Activated T-helper 1 cell treated with anti-CD3 and anti-CD28 coated beads, Interleukin-2, amount 50 U/mL, for 16 hours (primary cell): ENCODE data around the gene MAGI2.

ENCODE experiments used
- DNase-seq, 2 donors: peaks; one replicate each; pipeline ENCODE4 v3.0.0-alpha.2; 2020; ENCODE audit warnings: low read depth in 1 of 2, low spot score in 1 of 2

Gene MAGI2

DNA sequence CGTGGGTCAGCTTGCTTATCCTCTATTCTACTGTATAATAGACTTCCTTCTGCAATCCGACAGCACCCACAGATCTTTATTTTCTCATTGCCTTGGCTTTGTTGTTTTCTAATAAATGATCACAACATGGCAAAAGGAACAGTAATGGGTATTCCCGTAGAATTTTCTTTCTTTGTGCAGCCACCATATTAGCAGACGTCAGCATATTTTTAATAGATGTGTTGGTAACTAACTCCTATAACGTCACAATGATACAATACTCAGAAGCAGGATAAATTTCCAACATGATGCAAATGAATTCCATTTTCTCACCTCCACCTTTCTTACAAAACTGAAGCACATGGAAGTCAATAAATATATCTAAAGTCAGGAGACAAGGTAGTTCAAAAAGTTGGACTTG, 617.6 kb downstream of the MAGI2 start:
- no peak for DNase-seq

DNA sequence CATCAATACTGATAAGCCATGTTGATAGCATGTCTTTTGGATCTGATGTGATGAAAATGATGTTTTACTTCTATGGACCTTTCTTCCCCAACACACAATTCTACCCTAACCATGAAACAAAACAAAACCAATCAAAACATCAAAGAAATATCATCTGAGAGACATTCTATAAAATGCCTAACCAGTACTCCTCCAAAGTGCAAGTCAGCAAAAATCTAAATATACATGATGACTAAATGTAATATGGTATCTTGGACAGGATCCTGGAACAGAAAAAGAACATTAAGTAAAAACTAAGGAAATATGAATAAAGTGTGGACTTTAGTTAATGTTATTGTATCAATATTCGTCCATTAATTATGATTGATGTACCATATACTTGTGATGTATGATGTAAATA, 625.1 kb downstream of the MAGI2 start:
- DNase-seq: no peak

DNA sequence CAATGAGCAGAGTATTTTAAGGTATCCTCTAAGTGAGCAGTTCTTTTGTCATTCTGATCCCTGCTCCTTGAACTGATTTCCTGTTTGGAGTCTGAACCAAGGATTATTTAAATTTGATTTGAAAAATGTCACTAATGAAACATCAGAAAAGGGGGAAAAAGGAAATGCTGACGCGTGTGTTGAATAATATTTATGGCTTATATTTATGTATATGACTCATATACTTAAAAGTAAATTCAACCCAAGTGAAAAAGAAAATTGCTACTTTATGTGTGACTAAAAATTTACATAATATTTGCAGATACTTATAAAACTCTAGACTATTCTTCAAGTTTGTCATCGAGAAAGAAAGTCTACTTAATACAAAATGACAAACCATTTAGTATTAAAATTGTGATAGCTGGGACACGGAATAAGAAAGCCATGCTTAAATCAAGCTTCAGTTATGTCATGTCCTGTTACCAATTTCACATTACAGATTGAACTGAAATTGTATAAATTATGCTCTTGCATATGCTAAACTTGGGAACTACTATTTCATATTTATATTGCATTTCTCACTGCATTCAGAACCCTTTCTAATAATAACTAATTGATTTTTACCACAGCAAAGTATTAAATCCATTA, 649.9 kb downstream of the MAGI2 start:
- DNase-seq: no peak

DNA sequence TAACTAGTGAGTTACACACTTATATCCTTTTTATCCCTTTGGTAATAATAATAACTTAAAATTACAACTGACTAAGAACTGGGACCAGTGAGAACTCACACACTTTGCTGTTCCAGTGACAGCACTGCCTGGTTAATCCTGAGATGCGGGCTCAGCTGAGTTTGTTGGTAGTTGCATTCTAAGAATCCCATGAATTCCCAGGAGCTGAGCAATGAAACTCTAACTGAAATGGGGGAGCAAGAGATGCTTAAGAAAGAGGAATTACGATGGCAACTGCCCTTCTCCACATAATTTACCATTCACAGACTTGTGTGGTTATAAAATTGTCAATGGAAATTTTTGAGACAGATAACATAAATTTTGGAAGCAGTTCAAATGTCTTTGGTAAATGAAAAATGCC, 659.4 kb downstream of the MAGI2 start:
- no peak for DNase-seq

DNA sequence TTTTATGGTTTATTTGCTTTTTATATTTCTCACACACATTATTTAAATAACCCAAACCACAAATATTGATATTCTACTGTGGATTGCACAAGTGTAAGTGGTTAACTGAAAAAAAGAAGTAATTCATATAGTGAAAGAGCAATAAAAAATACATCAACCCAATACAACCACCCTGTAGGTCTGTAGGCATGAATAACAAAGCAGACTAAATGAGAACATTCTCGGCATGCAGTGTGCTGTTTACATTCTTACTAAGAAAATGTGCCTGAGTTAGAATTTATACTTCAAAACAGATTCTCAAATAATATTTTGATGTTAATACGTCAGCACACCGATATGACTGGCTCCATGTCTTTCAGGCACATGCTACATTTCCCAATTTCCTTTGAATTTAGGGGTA, 660.8 kb downstream of the MAGI2 start:
- no peak for DNase-seq

DNA sequence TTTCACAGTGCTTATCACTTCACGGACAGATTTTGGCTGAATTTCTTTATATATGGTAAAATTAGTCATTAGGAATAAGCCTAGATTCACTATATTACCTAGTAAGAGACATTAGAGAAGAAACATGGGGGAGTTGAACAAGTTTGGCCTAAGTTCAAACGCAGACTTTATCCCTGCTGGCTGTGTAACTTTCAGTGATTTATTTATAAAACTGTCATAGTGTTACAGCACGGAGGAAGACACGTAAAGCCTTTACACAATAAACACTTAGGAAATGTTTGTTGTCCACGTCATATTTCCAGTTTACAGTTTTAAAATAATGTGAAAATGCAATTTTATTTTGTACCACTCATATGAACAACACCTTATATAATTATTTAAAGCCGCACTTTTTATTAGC, 661.5 kb downstream of the MAGI2 start:
- no peak for DNase-seq

DNA sequence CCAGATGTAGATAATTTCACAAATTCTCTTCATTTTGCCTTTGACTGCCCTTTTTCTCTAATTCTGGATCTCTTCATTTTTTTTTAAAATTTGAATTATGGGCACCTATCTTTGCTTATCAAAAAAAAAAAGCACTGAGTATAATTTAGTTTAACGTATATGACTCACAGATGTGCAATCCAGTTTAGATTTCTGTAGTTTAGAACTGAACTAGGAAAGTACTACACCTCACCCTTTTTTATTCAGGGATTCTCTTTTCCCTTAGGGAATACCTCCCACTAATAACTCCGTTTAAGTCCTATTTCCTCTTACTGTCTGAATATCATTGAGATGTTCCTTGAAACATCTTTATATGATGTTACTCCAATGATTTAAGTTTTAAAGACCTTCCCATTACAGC, 665.0 kb downstream of the MAGI2 start:
- DNase-seq: no peak

DNA sequence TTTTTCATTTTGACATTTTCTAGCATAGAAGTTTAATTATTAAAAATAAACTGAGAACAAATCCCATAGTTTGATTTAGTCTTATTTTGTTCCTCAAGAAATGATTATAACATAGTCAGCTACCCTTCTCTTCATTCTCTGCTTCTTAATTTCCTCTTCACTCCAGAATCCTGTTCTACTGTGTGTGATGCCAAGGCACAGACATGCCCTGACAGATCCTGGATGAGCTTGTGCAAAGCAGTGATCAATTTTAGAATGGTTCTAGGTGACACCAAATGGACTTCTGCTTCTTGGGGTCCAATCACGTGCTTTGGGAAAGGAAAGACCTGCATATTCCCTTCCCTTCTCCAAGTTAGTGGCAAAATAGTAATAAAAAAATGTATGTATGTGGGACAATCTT, 665.6 kb downstream of the MAGI2 start:
- DNase-seq: no peak

DNA sequence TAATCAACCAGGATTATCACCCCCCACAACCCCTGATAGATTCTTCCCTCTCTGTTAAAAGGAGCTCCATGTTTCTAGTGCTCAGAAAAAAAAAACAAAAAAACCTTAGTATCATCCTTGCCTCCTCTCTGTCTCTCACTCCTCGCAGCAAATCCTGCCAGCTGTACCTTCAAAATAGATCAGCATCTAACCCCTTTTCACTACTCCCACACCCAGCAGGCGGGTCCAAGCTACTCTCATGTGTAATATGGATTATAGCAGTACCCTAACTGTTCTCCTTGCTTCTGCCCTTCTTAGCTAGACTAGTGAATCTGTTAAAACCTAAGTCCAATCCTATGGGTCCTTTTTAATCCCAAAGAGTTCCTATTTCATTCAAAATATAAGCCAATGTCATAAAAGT, 667.4 kb downstream of the MAGI2 start:
- DNase-seq: no peak

DNA sequence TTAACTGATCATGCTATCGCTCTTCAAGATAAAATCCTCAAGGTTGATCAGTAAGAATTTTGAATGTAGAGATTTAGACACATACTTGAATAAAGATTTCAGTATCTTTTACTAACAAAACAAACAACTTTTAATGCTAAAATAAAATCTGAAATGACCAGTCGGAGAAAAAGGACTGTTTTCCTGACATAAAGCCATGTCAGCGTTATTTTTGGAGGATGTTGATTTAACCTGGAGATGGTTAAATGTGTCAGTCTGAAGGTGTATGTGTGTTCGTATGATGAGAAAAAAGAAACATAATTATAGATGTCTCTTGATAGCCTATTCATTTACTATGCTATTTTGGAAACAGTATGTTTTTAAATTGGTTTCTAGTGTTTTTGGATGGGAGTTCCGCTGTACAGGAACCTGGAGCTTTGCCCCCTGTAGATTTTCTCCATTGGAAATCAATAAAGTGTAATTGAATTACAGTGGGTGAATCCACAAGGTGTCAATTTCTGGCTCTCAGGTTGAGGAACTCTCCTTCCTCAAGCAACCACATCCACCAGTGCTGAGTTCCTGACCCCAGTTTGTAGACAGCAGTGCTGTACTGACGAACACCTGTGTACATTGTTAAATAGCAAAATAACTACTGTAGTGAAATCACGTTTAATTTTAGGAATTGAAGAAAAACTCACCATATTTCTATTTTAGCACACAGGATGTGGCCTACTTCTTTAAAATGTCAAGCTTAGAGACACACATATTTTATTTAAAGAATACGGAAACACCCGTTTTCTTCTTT, 670.1 kb downstream of the MAGI2 start:
- no peak for DNase-seq

DNA sequence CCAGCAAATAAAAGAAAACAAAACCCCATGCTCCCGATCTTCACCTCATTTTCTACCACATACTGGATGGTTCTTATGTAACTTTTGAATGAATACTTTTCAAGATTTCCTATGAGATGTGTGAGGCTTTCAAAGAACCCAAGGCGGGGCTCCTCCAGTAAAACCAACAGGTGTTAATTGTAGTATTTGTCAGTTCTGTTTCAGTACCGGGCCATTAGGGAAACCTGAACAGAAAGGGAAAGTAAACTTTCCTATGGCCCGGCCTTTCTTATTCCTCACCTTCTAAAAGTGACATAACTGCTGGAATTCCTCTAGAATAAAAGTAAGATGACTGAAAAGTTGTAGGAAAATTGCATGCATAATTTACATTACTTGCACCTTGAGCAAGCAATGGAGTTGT, 672.9 kb downstream of the MAGI2 start:
- no peak for DNase-seq

DNA sequence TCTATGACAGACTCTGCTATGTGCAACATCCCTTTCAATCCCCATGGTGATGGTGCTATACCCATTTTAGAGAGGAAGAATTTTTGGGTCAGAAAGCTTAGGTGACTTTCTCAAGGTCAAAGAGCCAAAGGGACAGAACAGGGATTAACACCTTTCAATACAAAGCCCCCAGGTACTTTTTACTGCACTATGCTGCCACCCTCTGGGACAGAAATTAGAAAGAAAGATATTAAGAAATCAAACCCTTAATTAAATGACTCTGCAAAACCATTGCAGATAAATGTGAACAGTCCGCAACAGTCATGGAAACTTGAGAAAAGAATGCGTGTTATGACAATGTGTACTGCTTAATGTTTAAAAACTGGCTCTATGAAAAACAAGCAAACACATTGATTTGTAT, 673.7 kb downstream of the MAGI2 start:
- no peak for DNase-seq

DNA sequence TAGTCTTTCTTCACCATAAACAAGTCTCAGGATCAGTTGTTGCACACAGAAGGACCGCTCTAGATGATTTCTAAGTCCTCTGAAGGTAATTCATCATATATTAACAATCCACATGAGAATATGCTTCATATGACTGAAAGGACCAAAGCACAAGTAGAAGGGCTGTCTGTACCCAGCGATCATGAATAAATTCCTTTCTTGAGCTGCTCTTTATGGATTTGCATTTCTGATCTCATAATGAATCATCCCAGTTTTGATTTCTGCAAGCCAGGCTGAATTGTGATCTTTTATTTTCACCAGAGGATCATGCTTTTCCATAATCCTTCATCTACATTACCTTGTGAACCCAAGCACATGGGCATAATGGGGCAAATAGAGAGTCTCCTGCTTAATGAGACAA, 675.6 kb downstream of the MAGI2 start:
- DNase-seq: no peak

DNA sequence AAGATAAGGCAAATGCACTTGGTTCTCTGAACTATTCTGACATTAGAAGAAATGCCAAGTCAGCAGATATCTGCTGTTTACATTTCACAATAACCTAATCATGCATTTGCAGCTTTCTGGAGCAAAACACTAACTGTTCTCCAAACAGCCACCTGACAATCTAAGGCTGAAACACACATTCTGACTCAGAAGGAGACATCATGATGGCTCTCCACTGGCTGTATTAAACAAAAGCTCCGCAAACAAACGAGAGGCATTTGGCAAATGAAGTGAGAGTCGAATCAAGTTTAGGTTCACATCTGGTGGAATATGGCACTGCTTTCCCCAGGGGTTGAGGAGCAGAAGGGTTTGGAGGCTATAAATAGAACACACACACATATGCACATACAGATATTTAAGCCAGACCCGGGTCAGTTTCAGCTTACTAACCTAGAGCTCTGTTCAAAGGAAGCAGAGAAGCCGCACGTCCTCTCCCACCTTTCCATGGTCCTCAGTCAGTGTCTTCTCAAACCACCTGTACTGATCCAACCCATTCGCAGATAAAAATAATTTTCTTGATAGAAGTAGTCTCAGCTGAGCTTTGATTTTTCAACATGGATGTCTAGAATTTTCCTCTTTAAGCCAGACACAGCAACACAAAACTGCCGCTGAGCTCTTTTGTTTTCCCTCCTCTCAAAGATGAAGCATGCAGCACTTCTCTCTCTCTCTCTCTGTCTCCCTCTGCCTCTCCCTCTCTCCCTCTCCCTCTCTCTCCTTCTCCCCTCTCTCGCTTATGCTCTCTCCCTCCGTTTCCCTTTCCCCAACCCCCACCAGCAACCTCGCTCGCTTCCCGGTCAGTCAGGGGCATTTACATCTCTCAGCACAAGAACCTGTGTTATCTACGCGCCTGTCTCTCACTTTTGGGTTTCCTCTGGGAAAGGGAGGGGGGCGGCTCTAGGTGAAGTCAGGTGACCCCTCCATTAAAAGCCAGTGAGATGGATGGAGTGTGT, 682.8 kb downstream of the MAGI2 start:
- DNase-seq: no peak

DNA sequence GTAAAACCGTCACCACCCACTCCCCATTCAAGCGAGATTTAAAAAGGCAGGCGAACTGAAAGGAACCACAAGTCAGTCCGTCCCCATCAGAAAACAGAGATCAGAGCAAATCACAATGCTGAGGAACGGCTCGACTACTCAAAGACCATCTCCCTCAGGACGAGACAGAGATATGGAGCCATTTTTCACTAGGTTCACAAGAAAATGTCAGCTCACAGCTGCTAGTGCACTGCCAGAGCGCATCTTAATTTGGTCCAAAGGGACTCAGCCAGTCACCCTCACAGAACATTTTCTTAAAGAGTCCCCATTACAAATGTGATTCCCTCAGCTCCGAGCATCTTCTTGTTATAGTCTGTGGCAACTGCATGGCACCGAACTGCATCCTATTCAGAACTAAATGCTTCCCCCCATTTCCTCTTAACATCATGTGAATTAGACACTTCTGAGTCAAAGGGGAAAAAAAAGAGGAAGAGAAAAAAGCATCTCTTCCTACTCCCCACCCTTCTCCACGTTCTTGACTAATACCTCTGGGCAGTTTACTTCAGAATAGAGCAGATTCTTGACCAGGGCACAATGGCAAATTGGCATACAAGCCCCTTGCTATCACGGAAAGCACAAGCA, 683.9 kb downstream of the MAGI2 start:
- DNase-seq: no peak

DNA sequence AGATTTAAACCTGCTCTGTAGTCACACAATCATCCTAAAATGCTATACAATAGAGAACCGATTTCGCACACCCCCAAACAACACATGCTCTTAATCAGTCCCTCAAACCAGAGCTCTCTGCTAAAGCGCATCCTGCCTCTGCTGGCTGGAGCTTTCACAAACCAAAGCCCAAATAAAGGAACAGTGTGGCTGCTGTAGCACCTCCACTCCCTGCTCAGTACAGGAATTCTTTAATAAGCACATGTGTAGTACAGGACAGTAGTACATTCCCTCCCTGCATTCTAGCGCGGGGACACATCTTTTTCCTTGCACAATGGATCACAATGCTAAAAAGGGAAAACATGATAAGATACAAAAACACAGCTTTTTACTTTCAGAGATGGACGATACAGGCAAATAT, 684.6 kb downstream of the MAGI2 start:
- no peak for DNase-seq

DNA sequence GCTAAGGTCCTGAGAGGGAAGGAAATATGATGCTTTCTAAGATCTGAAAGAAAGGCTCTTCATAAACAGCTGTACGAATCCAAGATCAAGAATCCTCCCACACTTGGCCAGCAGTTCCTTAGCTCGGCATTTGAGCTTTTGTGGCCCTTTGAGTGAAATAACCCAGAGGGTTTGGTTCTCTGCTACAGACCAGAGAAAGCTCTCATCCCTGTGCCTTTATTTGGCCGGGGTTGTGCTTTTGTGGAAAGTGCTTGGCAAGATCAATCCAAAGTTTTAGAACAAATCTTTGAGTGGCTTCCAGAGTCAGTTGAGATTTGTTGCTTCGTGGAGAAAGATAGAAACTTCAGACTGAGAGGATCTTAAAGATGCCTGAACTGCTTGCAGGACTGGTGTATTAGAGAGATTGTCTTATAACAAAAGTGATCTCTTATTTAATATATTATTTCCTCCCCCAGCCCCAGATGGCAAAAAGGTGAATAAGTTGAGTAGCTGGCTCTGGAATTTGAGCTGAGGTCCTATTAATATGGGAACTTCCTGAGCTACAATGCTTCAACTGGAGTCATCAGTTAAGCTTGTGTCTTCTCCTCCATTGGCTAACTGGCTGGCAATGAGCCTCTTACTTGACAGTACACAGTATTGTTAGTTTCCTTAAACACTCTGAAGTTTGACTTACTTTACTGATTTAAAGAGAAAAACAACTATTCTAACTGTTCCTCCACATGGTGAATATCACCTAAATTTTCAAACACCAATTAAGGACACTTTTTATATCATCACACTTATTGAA, 687.3 kb downstream of the MAGI2 start:
- no peak for DNase-seq

DNA sequence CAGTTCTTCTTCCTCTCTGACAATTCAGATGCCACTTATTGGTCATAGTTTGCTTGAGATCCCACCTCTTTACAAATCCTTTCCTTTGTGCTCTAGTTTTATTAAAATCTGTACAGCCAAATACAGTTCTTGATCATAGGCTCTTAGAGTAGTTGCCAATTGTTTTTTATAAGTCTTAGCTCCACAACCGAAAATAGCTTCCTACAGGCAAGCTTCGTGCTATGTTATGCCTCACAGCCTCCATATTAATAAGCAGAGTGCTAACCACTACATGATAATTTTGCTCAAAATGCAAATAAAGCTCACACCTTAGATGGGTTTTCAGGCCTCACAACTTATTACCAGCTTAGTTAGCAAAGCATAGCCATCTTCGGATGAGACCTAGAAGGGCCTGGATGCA, 688.9 kb downstream of the MAGI2 start:
- no peak for DNase-seq

DNA sequence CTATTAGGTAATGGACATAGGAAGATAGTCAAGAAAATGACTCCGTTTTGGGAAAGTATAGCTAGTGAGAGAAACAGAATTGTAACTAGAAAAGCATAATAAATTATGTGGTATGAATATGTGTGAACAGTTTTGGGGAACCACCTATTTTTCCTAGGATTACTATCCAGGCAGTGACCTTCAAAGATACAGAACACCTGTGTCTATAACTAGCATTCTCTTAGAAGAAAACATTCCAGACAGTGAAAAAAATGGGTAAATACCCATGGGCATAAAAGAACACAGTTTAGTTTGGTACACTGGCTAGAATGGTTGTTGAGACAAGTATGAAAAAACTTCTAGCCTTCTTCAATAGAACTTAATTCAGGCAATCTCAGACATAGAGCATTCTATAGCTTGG, 690.8 kb downstream of the MAGI2 start:
- DNase-seq: no peak

DNA sequence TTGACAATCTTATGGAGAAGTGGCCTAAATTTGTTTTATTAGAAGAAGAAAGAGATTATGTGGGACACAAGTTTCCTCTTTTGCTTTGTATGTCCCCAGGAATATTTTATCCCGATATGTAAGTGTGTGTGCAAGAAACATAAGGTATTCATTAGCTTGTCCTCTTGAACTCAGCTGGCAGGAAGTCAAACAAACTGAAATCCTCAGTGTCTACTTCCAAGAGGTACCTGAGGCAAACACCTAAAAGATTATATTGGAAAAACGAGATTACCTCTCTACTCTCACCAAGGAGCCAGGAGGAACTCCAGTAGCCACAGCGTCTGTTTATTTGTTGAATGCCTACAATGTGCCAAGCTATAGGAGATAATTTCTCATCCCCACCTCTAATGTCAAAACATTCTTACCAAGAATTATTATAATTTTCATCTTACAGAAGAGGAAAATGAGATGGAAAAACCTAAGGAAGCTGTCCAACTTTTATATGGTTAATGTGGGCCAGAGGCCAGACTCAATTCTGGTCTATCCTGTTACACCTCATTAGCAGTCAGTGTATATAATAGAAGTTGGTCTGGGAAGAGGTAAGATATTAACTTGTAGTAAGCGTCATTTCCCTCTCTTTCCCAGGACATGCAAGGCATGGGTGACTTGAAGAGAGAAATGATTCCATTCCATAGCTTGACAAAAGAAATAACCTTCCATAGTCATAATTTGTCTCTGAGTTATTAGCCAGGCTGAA, 692.7 kb downstream of the MAGI2 start:
- DNase-seq: no peak
